Lung (tissue), 12 donors: ENCODE results near the gene ERCC5. TPM values are rescaled to one million over a fixed set of nuclear protein-coding genes. Genes with fewer than 3 reads are reported as not detected.

Source experiments
- ATAC-seq: fragments of 200-7000 bp; cut with Tn5 transposase; one replicate; pipeline ENCODE4 v1.9.1; 2020; ENCODE audit warnings: moderate number of reproducible peaks; ENCODE audit not compliant: insufficient read depth, low FRiP score
- DNase-seq, 3 donors: peaks; one replicate each; pipeline ENCODE4 v3.0.0-alpha.2; 2013 to 2017
- H3K27ac ChIP-seq, 2 donors: one replicate each; pipeline ENCODE4 v1.5.1; 2013; ENCODE audit warnings: mild to moderate bottlenecking in 2 of 2, moderate library complexity in 2 of 2, control low read depth in 1 of 2, inconsistent platforms in 1 of 2, low read depth in 1 of 2, low read length in 1 of 2
- H3K27me3 ChIP-seq, 3 donors: one replicate each; pipeline ENCODE4 v1.5.1; 2013; ENCODE audit warnings: low read length in 2 of 3; ENCODE audit not compliant: control insufficient read depth in 3 of 3, insufficient read depth in 3 of 3
- H3K36me3 ChIP-seq, 4 donors: one replicate each; pipeline ENCODE4 v1.5.1; 2013; ENCODE audit warnings: low read length in 4 of 4, mild to moderate bottlenecking in 1 of 4, moderate library complexity in 1 of 4; ENCODE audit not compliant: control insufficient read depth in 4 of 4, insufficient read depth in 4 of 4
- H3K4me1 ChIP-seq, 5 donors: one replicate each; pipeline ENCODE4 v1.5.1; 2013; ENCODE audit warnings: low read length in 5 of 5, mild to moderate bottlenecking in 2 of 5, moderate library complexity in 1 of 5; ENCODE audit not compliant: control insufficient read depth in 5 of 5, insufficient read depth in 5 of 5
- H3K4me3 ChIP-seq: one replicate; pipeline ENCODE4 v1.5.1; 2013; ENCODE audit warnings: mild to moderate bottlenecking, control low read depth, moderate library complexity
- H3K9ac ChIP-seq, 2 donors: one replicate each; pipeline ENCODE4 v1.5.1; 2013; ENCODE audit warnings: low read length in 2 of 2, control low read depth in 1 of 2; ENCODE audit not compliant: insufficient read depth in 1 of 2
- H3K9me3 ChIP-seq, 4 donors: one replicate each; pipeline ENCODE4 v1.5.1; 2013; ENCODE audit warnings: low read length in 3 of 4, mild to moderate bottlenecking in 1 of 4, moderate library complexity in 1 of 4; ENCODE audit not compliant: control insufficient read depth in 4 of 4, insufficient read depth in 3 of 4
- WGBS, 2 donors: extraction: QIAGEN DNeasy Blood & Tissue Kit; methylation state at CpG; one replicate each; pipeline ENCODE4 v1.1.7; 2013; 5-methylcytosine and 5-hydroxymethylcytosine counted together
- polyA plus RNA-seq, 2 donors: library from polyadenylated mRNA; stranded (reverse); fragments of 200-250 nt; gene quantifications; one replicate each; pipeline ENCODE4 v1.2.1, GENCODE V29; 2013
- total RNA-seq, 2 donors: library from RNA; depleted of rRNA in 1 of 2; stranded (reverse); fragments of >200 nt in 1 of 2; gene quantifications; one replicate each; pipeline ENCODE4 v1.2.1, GENCODE V29; 2014 to 2021
- TF ChIP-seq, protein P1 (sequence below): IDR thresholded peaks from 2 replicates; pipeline ENCODE4 v1.5.1; 2012; ENCODE audit warnings: mild to moderate bottlenecking; ENCODE audit errors: control extremely low read depth, extremely low read depth
- donor health status: control.
- donor health status: control.
- donor health status: Bipolar disorder and iron deficiency.
- donor health status: healthy.
- donor health status: DM: yes; HTN: yes; CAD: no.

Gene ERCC5
- total and polyA plus RNA-seq, 4 donors, result 23.0 to 81.4 (median 58.0) TPM

DNA sequence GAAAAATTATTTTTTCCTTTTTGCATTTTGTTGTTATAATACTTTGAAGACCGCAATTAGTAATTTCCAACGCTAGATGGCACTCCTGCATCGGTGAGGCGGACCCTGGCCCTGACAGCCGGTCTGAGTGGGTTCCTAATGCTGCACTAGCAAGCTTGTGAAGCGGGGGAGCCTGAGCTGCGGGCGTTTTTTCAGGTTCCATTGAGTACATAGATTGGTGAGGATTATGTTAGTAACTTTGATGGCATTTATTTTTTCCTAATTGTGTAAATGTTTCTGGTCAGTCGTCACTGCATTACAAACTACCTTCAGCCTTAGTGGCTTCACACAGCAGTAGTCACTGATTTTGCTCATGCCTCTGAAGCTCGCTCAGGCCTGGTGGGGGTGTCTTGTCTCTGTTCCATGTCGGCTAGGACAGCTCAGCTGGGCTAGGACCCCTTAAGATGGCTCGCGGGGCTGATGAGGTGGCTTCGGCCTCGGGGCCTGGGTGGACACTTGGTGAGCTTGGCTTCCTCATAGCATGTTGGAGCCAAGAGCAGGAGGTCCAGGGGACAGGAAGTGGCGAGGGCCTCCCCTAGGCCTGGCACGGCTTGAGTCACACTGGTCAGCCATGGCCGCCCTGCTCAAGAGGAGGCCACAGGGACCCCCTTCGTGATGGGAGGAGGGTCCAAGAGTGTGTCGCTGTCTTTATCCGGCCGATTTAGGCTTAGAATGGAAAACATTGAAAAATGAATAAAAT, 25.0 kb downstream of the ERCC5 start:
- 53 to 64% methylated on average over 22 of the region's 22 CpGs for WGBS, 2 donors
- peak; percentile 74 to 82 (median 78) for DNase-seq

DNA sequence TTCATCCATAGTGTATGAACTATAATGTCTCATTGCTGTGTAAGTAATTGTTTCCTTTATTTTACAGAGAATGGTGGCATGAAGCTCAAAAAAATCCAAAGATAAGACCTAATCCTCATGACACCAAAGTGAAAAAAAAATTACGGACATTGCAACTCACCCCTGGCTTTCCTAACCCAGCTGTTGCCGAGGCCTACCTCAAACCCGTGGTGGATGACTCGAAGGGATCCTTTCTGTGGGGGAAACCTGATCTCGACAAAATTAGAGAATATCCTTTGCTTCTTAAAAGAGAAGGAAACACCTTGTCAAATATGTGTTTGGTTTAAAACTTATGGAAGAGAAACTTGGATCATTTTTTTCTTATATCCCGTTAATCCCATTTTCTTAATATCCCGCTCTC, 26.3 kb downstream of the ERCC5 start:
- DNase-seq (no peak), ATAC-seq (no peak)
- Histone ChIP-seq H3K27ac (no peak overlapping the region), H3K27me3 (no peaks in the 10 kb centered on the region), H3K4me1 (peaks cover 0 to 5% (median 2%) of the 10 kb centered on the region in 5 donors), H3K9me3 (no peaks in the 10 kb centered on the region), H3K9ac (no peak overlapping the region), H3K4me3 (no peak overlapping the region), H3K36me3 (peaks cover 25 to 58% (median 27%) of the 10 kb centered on the region in 4 donors)
- WGBS, 2 donors, result 91 to 95% methylated on average over 7 of the region's 7 CpGs
- TF ChIP-seq, protein P1, sequence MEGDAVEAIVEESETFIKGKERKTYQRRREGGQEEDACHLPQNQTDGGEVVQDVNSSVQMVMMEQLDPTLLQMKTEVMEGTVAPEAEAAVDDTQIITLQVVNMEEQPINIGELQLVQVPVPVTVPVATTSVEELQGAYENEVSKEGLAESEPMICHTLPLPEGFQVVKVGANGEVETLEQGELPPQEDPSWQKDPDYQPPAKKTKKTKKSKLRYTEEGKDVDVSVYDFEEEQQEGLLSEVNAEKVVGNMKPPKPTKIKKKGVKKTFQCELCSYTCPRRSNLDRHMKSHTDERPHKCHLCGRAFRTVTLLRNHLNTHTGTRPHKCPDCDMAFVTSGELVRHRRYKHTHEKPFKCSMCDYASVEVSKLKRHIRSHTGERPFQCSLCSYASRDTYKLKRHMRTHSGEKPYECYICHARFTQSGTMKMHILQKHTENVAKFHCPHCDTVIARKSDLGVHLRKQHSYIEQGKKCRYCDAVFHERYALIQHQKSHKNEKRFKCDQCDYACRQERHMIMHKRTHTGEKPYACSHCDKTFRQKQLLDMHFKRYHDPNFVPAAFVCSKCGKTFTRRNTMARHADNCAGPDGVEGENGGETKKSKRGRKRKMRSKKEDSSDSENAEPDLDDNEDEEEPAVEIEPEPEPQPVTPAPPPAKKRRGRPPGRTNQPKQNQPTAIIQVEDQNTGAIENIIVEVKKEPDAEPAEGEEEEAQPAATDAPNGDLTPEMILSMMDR, result no peak

More for the DNA sequence above, 25.0 kb downstream of the ERCC5 start:
- H3K9ac ChIP-seq, result no peak overlapping the region
- no peak overlapping the region for H3K4me3 ChIP-seq
- H3K27me3 ChIP-seq, result no peaks in the 10 kb centered on the region
- H3K36me3 ChIP-seq, result peaks cover 25 to 60% (median 26%) of the 10 kb centered on the region in 4 donors
- no peaks in the 10 kb centered on the region for H3K9me3 ChIP-seq
- no peak overlapping the region for H3K27ac ChIP-seq
- peak; percentile 71 for ATAC-seq
- TF ChIP-seq, protein P1, result peak; percentile 22
- H3K4me1 ChIP-seq, result peaks cover 0 to 5% (median 2%) of the 10 kb centered on the region in 5 donors

DNA sequence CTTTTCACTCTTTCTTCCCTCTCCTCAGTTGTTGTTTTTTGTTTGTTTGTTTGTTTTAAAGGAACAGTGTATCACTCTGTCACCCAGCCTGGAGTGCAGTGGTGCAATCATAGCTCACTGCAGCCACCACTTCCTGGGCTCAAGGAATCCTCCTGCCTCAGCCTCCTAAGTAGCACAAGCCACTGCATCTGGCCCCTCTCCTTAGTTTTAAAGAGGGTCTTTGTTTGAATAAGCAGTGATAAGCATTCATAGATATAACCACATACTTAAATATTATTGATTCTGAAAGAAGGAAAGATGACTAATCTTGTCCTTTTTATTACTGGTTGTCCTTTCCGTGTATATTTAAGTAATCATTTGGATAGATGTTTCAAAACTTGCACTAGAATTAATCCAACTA, 26.7 kb downstream of the ERCC5 start:
- Histone ChIP-seq H3K27me3 (no peaks in the 10 kb centered on the region), H3K9me3 (no peaks in the 10 kb centered on the region), H3K4me3 (no peak overlapping the region), H3K4me1 (peaks cover 0 to 5% (median 2%) of the 10 kb centered on the region in 5 donors), H3K9ac (no peak overlapping the region), H3K36me3 (peaks cover 25 to 57% (median 26%) of the 10 kb centered on the region in 4 donors), H3K27ac (no peak overlapping the region)
- no peak for ATAC-seq
- TF ChIP-seq, protein P1, result no peak
- 88 to 95% methylated on average over 1 of the region's 1 CpG for WGBS, 2 donors
- DNase-seq, result no peak
